ENCODE results near the gene ST6GAL1.

ST6GAL1 gene

DNA sequence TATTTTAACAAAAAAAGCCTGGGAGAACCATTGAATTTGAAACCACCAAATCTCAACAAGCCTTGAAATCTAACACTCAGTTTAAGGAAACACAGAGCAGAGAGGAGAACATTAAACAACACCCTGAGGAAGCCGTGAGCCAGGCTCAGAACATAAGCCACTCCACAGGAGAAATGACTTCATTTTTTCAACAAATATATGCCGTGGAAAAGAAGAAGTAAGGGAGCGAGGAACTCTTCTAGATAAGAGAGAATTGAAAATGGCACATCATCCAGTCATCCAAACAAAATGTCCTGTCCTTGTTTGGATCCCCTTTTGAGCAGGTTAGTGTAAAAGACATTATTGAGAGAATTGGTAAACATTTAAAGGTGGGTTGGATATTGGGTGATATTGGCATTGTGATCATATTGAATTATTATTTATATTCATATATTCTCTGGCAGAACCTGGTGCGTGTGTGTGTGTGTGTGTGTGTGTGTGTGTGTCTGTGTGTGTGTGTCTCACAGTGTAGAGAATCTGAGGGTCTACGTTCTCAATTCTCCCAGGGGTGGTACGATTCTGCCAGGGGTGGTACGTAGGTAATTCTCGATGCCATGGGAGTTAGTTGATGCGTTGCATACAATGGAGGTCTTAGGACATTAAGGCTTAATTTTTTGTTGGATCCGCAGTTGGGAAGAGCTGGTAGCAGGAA is 94.4 kb downstream of the ST6GAL1 start:
- TF ChIP-seq, protein P1, sequence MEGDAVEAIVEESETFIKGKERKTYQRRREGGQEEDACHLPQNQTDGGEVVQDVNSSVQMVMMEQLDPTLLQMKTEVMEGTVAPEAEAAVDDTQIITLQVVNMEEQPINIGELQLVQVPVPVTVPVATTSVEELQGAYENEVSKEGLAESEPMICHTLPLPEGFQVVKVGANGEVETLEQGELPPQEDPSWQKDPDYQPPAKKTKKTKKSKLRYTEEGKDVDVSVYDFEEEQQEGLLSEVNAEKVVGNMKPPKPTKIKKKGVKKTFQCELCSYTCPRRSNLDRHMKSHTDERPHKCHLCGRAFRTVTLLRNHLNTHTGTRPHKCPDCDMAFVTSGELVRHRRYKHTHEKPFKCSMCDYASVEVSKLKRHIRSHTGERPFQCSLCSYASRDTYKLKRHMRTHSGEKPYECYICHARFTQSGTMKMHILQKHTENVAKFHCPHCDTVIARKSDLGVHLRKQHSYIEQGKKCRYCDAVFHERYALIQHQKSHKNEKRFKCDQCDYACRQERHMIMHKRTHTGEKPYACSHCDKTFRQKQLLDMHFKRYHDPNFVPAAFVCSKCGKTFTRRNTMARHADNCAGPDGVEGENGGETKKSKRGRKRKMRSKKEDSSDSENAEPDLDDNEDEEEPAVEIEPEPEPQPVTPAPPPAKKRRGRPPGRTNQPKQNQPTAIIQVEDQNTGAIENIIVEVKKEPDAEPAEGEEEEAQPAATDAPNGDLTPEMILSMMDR (IDR thresholded peaks at IDR 0.05; ENCODE audit: low read depth, low read length), result no peak
- H3K27ac ChIP-seq, result no peak overlapping the region
- H3K9me3 ChIP-seq (ENCODE audit: severe bottlenecking), result no peaks in the 10 kb centered on the region
- DNase-seq, result no peak
- no peaks in the 10 kb centered on the region for H3K36me3 ChIP-seq
- H3K27me3 ChIP-seq (ENCODE audit: insufficient read depth, low read depth, severe bottlenecking), result no peaks in the 10 kb centered on the region
- H3K4me3 ChIP-seq (ENCODE audit: low read depth, low read length), result no peak overlapping the region

DNA sequence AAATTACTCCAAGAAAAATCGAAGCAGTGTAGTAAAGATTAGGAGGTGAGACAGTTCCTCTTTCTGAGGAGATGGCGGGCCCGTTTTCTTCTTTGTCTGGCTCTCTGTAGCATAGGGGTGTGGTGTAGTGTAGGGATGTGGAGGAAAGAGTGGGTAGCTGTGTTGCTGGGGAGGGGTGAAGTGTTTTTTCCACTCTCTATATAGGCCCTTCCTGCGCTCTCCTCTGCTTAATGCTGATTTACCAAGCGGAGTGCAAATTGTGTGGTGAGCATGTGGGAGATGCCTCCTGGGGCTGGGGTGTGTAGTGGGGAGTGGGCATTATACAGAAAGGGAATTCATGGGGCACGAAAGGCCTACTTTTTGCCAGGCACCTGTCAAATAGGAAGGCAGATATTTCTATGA is 94.9 kb downstream of the ST6GAL1 start:
- no peak overlapping the region for H3K4me3 ChIP-seq (ENCODE audit: low read depth, low read length)
- H3K27ac ChIP-seq, result no peak overlapping the region
- H3K9me3 ChIP-seq (ENCODE audit: severe bottlenecking), result no peaks in the 10 kb centered on the region
- no peak for DNase-seq
- H3K36me3 ChIP-seq, result no peaks in the 10 kb centered on the region
- H3K27me3 ChIP-seq (ENCODE audit: insufficient read depth, low read depth, severe bottlenecking), result no peaks in the 10 kb centered on the region
- TF ChIP-seq, protein P1 (IDR thresholded peaks at IDR 0.05; ENCODE audit: low read depth, low read length), result no peak

DNA sequence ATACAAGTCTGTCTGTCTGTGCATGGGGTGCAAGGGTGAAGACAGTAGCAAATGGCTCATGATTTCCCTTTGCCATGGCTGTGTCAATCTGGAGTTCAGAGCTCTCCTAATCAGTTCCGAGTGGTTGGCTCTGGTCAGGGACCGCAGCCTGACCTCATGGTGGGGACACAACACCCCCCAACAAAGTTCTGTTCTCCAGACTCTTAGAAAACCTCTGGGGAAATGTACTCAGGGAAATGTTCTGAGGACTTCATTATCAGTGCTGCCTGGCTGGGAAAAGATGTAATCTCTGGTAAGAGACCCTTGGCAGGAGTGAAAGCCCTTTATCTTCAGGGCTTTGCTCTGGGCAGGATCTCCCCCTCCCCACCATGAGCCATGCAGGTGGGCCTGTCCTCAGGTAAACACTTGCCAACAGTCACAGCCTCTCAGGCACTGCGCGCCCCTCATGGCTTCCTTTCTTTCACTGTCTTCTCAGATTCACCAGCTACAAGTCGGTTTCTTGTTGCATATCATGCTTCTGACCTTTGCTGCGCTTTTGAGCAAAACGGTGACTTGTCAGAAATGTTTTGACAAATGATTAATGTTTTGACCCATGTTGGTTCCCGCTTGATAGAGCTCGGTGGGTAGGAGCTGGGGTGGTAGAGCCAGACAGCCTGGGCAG is 95.5 kb downstream of the ST6GAL1 start:
- TF ChIP-seq, protein P1 (IDR thresholded peaks at IDR 0.05; ENCODE audit: low read depth, low read length), result no peak
- Histone ChIP-seq H3K4me3 (ENCODE audit: low read depth, low read length) (no peak overlapping the region), H3K36me3 (no peaks in the 10 kb centered on the region), H3K27ac (no peak overlapping the region), H3K9me3 (ENCODE audit: severe bottlenecking) (no peaks in the 10 kb centered on the region), H3K27me3 (ENCODE audit: insufficient read depth, low read depth, severe bottlenecking) (no peaks in the 10 kb centered on the region)
- DNase-seq, result no peak

DNA sequence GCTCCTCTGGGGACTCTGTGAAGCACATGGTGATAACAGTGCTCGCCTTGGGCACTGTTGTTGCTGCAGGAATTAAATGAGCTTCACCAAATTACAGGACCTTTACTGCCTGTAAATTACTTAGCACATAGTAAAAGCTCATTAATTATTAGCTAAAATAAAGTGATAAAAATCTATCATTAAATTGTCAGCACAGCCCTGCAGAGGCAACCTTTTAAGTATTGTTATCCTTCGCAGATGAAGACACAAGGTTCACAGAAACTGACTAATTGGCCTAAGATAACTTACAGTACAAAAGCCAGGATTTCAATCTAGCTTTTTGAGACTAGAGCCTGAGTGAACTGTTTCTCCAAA is 96.0 kb downstream of the ST6GAL1 start:
- H3K27ac ChIP-seq, result no peak overlapping the region
- no peaks in the 10 kb centered on the region for H3K27me3 ChIP-seq (ENCODE audit: insufficient read depth, low read depth, severe bottlenecking)
- H3K4me3 ChIP-seq (ENCODE audit: low read depth, low read length), result no peak overlapping the region
- TF ChIP-seq, protein P1 (IDR thresholded peaks at IDR 0.05; ENCODE audit: low read depth, low read length), result no peak
- no peaks in the 10 kb centered on the region for H3K36me3 ChIP-seq
- H3K9me3 ChIP-seq (ENCODE audit: severe bottlenecking), result no peaks in the 10 kb centered on the region
- DNase-seq, result no peak

DNA sequence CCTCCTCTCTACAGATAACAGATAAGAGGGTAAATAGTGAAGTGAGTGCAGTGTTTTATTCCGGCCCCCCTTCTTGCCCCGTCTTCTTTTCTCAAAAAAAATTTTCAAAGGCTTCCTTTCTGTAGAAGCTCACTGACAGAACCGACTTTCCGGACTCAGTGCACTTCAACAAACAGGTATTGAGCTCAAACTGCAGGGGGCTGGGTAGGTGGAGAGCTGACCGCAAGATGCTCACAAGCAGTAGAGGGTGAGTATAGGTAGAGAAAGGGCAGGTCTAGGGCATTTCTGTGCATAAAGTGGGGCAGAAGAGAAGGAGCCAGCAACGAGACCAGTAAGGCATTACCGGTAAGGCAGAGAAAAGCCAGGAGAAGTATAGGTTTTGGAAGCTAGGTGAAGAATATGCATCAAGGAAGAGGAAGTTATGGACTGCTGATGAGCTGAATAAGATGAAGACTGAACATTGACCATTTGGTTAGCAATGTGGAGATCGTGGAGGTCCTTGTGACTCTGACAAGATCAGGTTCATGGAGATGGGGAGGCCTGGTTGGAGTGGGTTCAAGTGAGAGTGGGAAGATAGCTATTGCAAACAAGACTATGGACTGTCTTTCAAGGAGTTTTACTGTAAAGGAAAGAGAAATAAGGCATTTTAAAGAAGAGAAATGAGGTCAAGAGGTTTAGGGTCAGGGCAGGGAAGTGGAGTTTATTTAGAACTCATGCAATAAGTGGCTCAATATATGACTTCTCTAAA is 97.4 kb downstream of the ST6GAL1 start:
- TF ChIP-seq, protein P1 (IDR thresholded peaks at IDR 0.05; ENCODE audit: low read depth, low read length), result no peak
- DNase-seq, result no peak
- H3K9me3 ChIP-seq (ENCODE audit: severe bottlenecking), result no peaks in the 10 kb centered on the region
- H3K27ac ChIP-seq, result no peak overlapping the region
- no peak overlapping the region for H3K4me3 ChIP-seq (ENCODE audit: low read depth, low read length)
- no peaks in the 10 kb centered on the region for H3K27me3 ChIP-seq (ENCODE audit: insufficient read depth, low read depth, severe bottlenecking)
- no peaks in the 10 kb centered on the region; the same call in 1 of the 2 replicates for H3K36me3 ChIP-seq

All from WERI-Rb-1 (cell line).